ENCODE data around the gene CAPN10.

CAPN10 gene

GRCh38 chr2:240553956-240554480 is 32.5 kb upstream of the CAPN10 start:
- Mint-ChIP-seq H3K27me3 (ENCODE audit: low read depth) (no peaks in the 10 kb centered on the region), H3K4me1 (peaks cover 11% of the 10 kb centered on the region), H3K36me3 (ENCODE audit: low read depth) (peaks cover 30% of the 10 kb centered on the region), H3K9me3 (peaks cover 13% of the 10 kb centered on the region), H3K4me3 (no peak overlapping the region), H3K27ac (no peak overlapping the region)
- no peak for TF ChIP-seq CTCF (IDR thresholded peaks at IDR 0.05; ENCODE audit: unreplicated experiment in 3 of 3)

- no peaks in the 10 kb centered on the region for H3K27me3 Mint-ChIP-seq (ENCODE audit: low read depth)
- peaks cover 13% of the 10 kb centered on the region for H3K9me3 Mint-ChIP-seq
- peaks cover 19% of the 10 kb centered on the region for H3K4me1 Mint-ChIP-seq
- H3K27ac Mint-ChIP-seq = no peak overlapping the region
- no peak for TF ChIP-seq CTCF (IDR thresholded peaks at IDR 0.05; ENCODE audit: unreplicated experiment in 3 of 3)
- H3K4me3 Mint-ChIP-seq = peak overlapping the region in 2 of 3 experiments; percentile 19 to 48
- H3K36me3 Mint-ChIP-seq (ENCODE audit: low read depth) = peaks cover 30% of the 10 kb centered on the region
Observed at GRCh38 chr2:240554767-240555493, 31.6 kb upstream of the CAPN10 start.

GRCh38 chr2:240555541-240556250 is 30.8 kb upstream of the CAPN10 start:
- H3K9me3 Mint-ChIP-seq = peaks cover 12% of the 10 kb centered on the region
- peaks cover 25% of the 10 kb centered on the region for H3K36me3 Mint-ChIP-seq (ENCODE audit: low read depth)
- no peaks in the 10 kb centered on the region for H3K27me3 Mint-ChIP-seq (ENCODE audit: low read depth)
- no peak for TF ChIP-seq CTCF (IDR thresholded peaks at IDR 0.05; ENCODE audit: unreplicated experiment in 3 of 3)
- peak overlapping the region in 2 of 3 experiments; percentile 19 to 48 for H3K4me3 Mint-ChIP-seq
- no peak overlapping the region for H3K27ac Mint-ChIP-seq
- peaks cover 20% of the 10 kb centered on the region for H3K4me1 Mint-ChIP-seq

- H3K27me3 Mint-ChIP-seq (ENCODE audit: low read depth) = no peaks in the 10 kb centered on the region
- peaks cover 28% of the 10 kb centered on the region for H3K4me1 Mint-ChIP-seq
- H3K27ac Mint-ChIP-seq = no peak overlapping the region
- peaks cover 4% of the 10 kb centered on the region for H3K9me3 Mint-ChIP-seq
- H3K36me3 Mint-ChIP-seq (ENCODE audit: low read depth) = peaks cover 15% of the 10 kb centered on the region
- H3K4me3 Mint-ChIP-seq = peak overlapping the region; percentile 56 to 59 (median 59)
- peak in 1 of 3 experiments; percentile 18 for TF ChIP-seq CTCF (IDR thresholded peaks at IDR 0.05; ENCODE audit: unreplicated experiment in 3 of 3)
Observed at GRCh38 chr2:240556553-240557100, 29.9 kb upstream of the CAPN10 start.

- H3K27ac Mint-ChIP-seq = no peak overlapping the region
- H3K27me3 Mint-ChIP-seq (ENCODE audit: low read depth) = no peaks in the 10 kb centered on the region
- H3K4me3 Mint-ChIP-seq = peak overlapping the region in 2 of 3 experiments; percentile 59
- H3K36me3 Mint-ChIP-seq (ENCODE audit: low read depth) = peaks cover 9% of the 10 kb centered on the region
- H3K9me3 Mint-ChIP-seq = no peaks in the 10 kb centered on the region
- H3K4me1 Mint-ChIP-seq = peaks cover 30% of the 10 kb centered on the region
- TF ChIP-seq CTCF (IDR thresholded peaks at IDR 0.05; ENCODE audit: unreplicated experiment in 3 of 3) = no peak
Observed at GRCh38 chr2:240557101-240557751, 29.3 kb upstream of the CAPN10 start.
